HG02610 (cell line): ENCODE measurements around the gene NUDT17.

Source experiments
- ATAC-seq: cut with Tn5 transposase; IDR thresholded peaks from one replicate; pipeline ENCODE4 v1.9.1; 2021; ENCODE audit warnings: mild to moderate bottlenecking, moderate library complexity; ENCODE audit not compliant: unreplicated experiment

The NUDT17 gene

GRCh38 chr1:145846201-145846612, 777 bp downstream of the NUDT17 start:
- peak; percentile 22 for ATAC-seq

- no peak for ATAC-seq
Observed at GRCh38 chr1:145847827-145848226, 2.4 kb downstream of the NUDT17 start.

DNA sequence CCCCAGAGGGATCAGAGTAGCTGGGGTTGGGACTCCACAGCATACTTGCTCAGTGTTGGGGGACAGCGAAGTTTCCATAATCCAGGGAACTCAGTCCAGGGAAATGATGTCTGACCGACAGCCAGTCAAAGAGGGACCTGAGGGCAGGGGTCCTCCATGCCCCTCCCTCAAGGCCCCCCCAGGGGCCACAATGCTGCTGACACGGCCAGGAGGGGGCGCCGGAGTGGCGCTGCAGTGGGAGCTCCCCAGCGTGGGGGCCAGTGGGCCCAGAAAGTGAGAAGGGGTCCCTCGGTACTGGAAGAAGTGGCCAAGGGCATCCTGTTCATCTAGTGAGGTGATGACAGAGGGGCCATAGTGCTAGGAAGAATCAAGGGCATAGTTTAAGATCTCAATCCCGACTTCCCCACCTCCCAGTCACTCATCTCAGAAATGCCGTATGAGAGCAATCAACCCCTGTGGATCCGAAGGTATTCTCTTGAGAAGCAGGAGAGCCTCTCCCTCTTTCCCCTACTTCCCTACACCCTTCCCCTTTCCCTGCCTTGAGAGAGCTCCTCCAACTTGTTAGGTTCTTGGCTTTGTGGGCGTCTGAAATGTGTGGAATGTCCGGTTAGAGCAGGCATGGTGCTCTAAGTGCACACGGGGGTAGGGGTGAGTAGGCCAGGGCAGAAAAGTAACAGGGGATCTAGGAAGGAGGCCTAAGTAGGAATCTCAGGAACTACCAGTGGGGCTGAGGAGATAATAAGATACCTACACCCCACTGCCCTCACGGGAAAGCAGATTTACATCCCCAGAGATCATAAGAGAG, 4.1 kb downstream of the NUDT17 start:
- ATAC-seq = no peak

GRCh38 chr1:145855426-145855948, 10.1 kb downstream of the NUDT17 start:
- no peak for ATAC-seq

- ATAC-seq = no peak
Observed at GRCh38 chr1:145857170-145857569, 11.7 kb downstream of the NUDT17 start.

DNA sequence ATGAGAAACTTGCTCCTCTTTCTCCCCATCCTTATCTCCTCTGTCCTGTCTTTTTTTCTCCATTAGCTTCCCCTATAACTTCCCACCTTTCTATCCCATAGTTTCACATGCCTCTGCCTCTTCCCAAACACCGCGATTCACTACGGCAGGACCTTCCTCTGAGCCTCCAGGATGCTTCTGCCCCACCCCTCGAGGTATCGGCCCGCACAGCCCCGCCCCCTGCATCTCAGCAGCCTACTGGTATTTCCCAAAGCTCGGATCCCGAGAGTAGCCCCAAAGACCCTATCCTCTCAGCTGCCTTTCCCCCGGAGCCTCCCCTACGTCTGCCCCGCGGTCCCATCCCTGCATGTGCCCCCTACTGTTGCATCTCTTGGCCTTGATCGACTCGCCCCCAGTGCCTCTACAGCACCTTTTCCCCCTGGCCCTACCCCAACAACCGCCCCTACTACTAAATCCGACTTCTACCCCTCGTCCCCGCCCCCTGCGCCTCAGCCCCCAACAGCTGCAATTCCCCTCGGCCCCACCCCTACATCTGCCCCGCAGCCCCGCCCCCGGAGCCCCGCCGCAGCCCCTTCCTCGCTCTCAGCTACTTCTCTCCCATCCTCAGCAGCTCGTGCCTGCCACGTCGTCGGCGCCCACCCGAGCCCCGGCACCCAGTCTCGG, 12.9 kb downstream of the NUDT17 start:
- peak; percentile 6 for ATAC-seq

DNA sequence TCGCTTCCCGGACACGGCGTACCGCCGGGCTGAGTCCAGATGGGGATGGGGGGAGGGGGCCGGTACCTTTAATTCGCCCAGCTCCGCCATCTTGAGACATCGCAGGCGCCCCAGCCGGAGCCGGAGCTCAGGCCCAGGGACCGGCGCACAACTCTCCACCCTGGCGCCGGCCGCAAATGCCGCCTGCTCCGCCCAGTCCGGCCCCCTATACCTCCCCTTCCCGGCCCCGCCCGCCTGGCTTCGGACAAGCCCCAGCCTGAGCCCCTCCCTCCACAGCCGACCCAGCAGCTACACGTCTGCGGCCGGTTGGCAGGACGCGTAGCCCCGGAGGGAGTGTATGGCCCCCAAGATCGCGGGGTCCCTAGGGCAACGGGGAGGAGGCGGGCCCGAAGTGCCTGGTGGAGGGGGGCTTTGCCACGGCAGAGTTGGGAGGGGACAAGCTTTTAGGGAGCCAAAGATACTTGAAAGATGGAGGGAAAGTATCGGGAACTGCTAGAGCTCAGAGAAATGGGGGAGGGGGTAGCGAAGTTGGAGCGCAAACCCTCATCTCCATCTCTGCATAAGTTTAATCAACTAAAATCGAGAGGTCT, 13.6 kb downstream of the NUDT17 start, which contains the start of gene PIAS3:
PIAS3 (minus strand) TSS at position 181 of the 590 bp plus-strand sequence; CDS start at position 90, 91 bp downstream.
- peak; percentile 92 for ATAC-seq

- peak; percentile 68 for ATAC-seq
Observed at GRCh38 chr1:145859491-145860023, 14.1 kb downstream of the NUDT17 start.

GRCh38 chr1:145863282-145864018, 18.0 kb downstream of the NUDT17 start:
- ATAC-seq = no peak

DNA sequence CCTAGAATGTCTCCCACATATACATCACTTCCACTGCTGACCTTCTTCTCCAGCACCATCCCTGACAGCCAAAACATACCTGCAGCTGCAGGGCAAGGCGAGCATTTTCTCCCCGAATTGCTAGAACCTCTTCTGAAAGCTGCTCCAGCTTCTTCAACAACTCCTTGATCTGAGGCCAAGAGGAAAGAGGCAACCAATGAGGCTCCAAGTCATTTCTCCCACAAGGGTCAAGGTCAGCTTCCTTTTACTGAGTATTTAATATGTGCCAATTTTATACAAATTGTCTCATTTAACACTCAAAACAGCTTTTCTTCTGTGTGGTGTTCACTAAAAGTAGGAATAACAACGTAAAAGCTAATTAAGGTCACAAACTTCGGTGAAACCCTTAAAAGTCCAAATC, 22.8 kb downstream of the NUDT17 start:
- ATAC-seq = no peak

GRCh38 chr1:145871994-145872924, 26.8 kb downstream of the NUDT17 start:
- no peak for ATAC-seq

GRCh38 chr1:145874646-145875045, 29.2 kb downstream of the NUDT17 start:
- ATAC-seq = no peak

DNA sequence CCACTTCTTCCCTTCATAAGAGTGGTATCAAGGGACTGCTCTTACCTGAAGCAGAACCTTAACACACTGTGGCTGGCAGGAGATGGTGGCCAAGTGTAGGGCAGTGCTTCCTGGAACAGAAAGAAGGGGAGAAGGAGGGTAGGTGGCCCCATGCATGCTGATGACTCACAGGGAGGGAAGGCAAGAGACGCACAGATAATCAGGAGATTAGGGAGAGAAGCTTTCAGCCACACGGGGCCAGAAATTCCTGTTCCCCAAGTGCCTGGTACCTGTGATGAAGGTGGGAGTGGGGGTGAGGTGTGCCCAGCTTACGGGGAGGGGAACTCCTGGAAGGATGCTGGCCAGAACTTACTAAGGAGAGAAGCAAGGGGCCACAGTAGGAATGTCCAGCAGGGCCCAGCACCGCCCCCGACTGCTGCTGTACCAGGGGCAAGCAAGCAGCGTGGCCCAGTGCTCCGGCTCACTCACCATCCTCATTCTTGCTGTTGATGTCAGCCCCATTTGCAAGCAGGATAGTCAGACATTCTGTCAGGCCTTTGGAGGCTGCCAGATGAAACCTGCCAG, 32.6 kb downstream of the NUDT17 start:
- ATAC-seq = no peak

DNA sequence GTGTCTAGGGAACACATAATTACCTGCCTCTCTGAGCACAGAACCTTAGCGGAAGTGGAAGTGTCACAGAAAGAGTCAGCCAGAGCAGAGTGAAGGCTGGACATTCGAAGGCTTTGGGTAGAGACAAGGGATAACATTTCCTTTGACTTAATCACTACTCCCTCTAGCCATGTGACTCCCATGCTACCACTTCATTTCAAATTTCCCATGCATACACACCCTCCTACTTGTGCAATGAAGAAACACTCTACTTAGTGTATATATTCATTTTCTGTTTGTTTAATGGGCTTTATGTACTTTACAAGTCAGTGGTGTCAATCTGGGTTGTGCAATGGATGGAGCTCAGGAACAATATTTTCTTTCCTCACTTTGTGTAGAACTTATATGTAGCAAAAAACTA, 33.3 kb downstream of the NUDT17 start:
- no peak for ATAC-seq

- no peak for ATAC-seq
Observed at GRCh38 chr1:145879775-145880174, 34.3 kb downstream of the NUDT17 start.

- ATAC-seq = no peak
Observed at GRCh38 chr1:145884675-145885074, 39.2 kb downstream of the NUDT17 start.

GRCh38 chr1:145885738-145886287, 40.4 kb downstream of the NUDT17 start, which contains the start of gene ANKRD35:
ANKRD35 (minus strand) TSS chr1:145885866; CDS start chr1:145885758, 108 bp downstream.
- ATAC-seq = peak; percentile 100

- ATAC-seq = no peak
Observed at GRCh38 chr1:145886390-145886789, 41.0 kb downstream of the NUDT17 start.

DNA sequence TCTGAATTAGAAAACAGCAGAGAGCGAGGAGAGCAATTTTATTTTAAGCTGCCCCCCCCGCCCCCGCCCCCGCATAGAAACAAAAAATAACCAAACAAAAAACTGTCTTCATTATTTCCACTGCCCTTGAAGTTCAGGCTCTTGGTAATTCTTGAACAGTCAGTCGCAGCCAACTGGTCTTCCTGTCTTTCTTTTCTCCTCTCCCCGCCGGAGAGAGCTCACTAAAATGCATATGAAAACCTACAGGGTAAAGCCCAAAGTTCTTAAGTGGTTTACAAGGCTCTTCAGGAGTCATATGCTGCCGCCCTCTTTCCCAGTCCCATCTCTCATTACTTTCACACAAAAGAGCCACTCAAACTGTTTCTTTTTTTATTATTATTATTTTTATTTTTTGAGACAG, 41.4 kb downstream of the NUDT17 start:
- ATAC-seq = no peak
